ENCODE data around the gene SMOC2.

DNA sequence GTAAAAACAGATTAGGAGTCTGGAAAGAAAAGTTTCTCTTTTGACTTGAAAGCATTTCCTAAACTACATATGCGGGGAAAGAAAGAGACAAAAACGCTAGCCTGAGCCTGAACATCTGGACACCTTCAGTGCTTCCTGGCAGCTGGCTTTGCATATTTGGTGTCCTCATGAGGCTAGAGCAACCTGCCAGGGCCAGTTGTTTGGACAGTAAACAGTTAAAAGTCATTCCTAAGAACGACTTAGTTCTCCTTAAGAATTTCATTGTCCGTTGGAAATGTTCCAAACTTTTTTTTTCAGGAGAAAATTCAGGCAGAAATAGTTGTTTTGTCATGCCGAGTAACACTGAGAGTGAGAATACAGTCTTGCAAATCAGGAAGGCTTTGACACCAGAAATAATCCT is 199.8 kb downstream of the SMOC2 start:
- TF ChIP-seq, protein P1, sequence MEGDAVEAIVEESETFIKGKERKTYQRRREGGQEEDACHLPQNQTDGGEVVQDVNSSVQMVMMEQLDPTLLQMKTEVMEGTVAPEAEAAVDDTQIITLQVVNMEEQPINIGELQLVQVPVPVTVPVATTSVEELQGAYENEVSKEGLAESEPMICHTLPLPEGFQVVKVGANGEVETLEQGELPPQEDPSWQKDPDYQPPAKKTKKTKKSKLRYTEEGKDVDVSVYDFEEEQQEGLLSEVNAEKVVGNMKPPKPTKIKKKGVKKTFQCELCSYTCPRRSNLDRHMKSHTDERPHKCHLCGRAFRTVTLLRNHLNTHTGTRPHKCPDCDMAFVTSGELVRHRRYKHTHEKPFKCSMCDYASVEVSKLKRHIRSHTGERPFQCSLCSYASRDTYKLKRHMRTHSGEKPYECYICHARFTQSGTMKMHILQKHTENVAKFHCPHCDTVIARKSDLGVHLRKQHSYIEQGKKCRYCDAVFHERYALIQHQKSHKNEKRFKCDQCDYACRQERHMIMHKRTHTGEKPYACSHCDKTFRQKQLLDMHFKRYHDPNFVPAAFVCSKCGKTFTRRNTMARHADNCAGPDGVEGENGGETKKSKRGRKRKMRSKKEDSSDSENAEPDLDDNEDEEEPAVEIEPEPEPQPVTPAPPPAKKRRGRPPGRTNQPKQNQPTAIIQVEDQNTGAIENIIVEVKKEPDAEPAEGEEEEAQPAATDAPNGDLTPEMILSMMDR (IDR thresholded peaks at IDR 0.05; ENCODE audit: low read depth, low read length): no peak
- TF ChIP-seq EZH2phosphoT487 (IDR thresholded peaks at IDR 0.05; ENCODE audit: low read depth): no peak

Measured in OCI-LY3 (cell line).